GM19438 (cell line): ENCODE data around the gene MTF1.
"Not testable (repeated sequence)": the region's sequence is repeated elsewhere in the genome, so short reads cannot be mapped to it uniquely, and the experiment has no call there.

Experiments
- ATAC-seq: cut with Tn5 transposase; IDR thresholded peaks from one replicate; pipeline ENCODE4 v1.9.1; 2021; ENCODE audit warnings: low read depth; ENCODE audit not compliant: unreplicated experiment

MTF1 gene

DNA sequence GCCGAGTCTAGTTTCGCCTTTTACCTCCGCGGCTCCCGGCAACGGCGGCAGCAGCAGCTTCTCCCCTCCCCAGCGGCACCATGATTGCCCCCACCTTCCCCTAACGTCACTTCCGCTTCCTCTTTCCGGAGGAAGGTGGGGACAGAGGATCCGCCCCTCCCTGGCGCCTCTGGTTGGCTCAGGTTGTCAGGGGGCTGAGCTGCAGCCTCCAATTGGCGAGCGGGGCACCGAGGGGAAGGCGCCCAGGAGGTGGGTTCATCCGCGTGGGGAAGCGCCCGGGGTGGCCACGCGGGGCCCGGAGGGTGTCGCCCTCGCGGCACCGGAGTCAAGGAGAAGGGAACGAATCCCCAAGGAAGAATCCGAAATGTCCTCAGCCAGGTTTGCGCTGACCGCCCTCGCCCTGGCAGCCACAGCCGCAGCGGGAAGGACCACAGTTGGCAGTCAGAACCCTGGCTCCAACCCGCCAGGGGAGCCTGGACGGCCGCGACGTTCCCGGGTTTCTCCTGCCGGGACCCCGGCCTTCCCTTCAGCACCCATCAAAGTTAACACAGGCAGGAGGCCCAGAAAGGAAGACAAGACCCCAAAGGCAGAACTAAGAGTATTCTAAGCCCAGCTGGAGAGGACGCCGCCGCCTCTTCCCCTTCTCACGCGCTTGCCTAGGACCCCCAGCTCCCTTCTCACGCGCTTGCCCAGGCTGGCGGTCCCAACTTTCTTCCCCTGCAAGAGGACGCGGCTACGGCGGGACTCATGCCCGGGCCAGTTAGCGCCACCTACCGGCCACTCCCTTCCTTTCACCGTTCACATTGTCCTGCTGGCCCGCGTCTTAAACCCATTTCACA is at the start of gene MTF1:
Gene MTF1 (minus strand): TSS at position 86 of the 839 bp plus-strand sequence. CDS start 1,934 bp downstream, outside the sequence.
- peak; percentile 94 for ATAC-seq

DNA sequence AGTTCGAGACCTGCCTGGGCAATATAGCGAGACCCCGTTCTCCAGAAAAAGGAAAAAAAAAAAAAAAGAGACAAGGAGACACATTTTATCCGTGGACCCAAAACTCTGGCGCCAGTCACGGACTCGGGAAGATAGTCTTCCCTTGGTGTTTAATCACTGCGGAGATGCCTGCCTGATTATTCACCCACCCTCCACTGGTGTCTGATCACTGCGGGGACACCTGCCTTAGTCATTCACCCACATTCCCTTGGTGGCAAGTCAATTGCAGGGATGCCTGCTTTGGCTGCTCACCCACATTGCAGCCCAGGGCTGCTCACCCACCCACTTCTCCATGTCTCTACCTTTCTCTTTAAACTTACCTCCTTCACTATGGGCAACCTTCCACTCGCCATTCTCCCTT is 49.1 kb upstream of the MTF1 start:
- ATAC-seq = not testable (repeated sequence)

DNA sequence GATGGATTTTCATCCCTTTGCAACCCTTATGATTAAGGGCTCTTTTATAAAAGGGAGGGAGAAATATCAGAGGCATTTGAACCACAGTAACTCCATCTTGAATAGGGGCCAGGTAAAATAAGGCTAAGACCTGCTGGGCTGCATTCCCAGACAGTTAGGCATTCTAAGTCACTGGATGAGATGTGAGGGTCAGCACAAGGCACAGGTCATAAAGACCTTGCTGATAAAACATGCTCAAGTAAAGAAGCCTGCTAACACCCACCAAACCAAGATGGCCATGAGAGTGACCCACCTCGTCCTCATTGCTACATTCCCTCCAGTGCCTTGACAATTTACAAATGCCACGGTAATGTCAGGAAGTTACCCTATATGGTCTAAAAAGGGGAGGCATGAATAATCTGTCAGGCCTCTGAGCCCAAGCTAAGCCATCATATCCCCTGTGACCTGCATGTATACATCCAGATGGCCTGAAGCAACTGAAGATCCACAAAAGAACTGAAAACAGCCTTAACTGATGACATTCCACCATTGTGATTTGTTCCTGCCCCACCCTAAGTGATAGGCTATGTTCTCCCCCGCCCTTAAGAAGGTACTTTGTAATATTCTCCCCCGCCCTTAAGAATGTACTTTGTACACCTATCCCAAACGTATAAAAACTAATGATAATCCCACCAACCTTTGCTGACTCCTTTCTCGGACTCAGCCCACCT is 48.2 kb upstream of the MTF1 start:
- ATAC-seq = not testable (repeated sequence)

DNA sequence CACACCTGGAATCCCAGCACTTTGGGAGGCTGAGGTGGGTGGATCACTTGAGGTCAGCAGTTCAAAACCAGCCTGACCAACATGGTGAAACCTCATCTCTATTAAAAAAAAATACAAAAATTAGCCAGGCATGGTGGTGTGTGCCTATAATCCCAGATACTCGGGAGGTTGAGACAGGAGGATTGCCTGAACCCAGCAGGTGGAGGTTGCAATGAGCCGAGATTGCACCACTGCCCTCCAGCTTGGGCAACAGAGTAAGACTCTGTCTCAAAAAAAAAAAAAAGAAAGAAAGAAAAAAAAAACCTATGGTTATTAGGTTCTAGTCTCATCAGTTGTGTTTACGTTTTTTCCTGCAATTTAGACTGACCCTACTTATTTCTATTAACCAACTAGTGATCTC is 47.2 kb upstream of the MTF1 start:
- not testable (repeated sequence) for ATAC-seq

DNA sequence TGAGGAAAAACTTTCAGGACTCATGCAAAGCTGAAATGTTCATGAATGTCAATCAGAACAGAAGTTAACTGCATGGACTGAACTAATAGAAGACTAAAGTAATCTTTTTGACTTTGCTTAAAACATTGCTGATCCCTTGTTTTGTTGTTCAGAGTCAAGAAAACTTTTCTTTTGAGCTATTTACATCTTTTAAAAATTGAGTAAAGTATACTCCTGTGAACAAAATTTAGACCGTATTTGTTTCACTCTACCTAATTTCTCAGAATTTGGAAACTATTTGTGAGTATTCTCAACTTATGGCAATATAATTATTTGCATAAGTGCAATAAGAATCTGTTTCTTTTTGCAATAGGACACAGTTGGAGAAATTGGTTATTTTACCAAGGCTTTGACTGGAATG is 46.3 kb upstream of the MTF1 start:
- ATAC-seq = no peak

DNA sequence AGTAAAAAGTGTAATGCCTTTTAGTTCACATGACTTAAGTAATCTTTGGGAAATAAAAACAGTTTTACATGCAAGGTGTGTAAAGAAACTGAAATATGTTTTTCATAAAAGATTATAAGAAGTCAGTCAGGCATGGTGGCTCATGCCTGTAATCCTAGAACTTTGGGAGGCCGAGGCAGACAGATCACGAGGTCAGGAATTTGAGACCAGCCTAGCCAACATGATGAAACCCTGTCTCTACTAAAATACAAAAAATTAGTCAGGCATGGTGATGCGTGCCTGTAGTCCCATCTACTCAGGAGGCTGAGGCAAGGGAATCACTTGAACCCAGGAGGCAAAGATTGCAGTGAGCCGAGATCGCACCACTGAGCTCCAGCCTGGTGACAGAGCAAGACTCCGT is 44.5 kb upstream of the MTF1 start:
- not testable (repeated sequence) for ATAC-seq

DNA sequence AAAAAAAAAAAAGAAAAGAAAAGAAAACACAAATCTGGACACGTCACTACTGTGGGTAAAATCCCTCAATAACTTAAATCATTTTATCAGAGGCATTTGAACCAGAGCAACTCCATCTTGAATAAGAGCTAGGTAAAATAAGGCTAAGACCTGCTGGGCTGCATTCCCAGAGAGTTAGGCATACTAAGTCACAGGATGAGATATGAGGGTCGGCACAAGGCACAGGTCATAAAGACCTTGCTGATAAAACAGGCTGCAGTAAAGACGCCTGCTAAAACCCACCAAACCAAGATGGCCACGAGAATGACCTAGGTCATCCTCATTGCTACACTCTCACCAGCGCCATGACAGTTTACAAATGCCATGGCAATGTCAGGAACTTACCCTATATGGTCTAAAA is 43.6 kb upstream of the MTF1 start:
- ATAC-seq = no peak

DNA sequence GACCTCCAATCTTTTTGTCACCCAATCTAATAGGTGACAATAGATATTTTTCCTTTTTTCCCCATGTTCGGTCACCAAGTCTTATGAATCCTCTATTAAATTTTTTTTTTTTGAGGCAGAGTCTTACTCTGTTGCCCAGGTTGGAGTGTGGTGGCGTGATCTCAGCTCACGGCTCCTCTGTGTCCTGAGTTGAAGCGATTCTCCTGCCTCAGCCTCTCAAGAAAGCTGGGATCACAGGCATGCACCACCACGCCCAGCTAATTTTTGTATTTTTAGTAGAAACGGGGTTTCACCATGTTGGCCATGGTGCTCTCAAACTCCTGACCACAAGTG is 42.5 kb upstream of the MTF1 start:
- ATAC-seq = peak; percentile 30

DNA sequence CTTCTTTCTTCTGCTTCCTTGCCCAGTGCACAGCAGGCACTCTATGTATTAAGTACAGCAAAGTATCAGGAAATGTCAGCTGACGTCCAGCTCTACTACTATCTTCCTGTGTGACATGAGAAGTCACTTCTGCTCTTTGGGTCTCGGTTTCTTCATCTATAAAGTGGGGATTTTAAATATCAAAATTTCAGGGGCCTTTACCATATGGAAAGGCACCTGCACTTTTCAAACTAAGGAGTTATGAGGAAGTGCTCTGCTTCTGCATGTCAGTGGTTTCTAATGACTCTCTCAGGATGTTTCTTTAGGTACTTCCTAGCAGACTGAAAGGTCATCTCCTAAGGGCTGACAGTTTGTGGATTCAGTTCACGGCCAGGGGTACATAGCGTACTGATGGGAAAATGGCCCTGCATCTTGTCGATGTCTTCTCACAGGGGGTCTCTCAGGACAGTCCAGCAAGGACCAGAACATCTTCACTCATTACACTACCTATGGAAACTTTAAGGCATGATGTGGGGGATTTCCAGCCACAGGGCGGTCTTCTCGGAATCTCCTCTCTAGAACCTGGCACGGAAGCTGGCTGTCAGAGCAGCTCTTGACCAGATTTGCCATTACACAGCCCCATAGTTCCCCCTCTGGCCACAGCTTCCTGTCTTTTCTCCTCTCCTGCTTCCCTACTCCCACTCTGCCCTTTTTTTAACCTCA is 42.0 kb upstream of the MTF1 start:
- peak; percentile 77 for ATAC-seq

DNA sequence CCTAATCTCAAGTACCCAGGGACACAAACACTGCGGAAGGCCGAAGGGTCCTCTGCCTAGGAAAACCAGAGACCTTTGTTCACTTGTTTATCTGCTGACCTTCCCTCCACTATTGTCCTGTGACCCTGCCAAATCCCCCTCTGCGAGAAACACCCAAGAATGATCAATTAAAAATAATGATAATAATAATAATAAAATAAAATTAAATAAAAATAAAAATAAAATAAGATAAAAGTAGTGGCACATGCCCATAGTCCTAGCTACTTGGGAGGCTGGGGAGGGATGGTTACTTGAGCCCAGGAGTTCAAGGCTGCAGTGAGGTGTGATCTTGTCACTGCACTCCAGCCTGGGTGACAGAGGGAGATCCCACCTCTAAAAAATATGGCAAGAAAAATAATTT is 38.2 kb upstream of the MTF1 start:
- not testable (repeated sequence) for ATAC-seq

DNA sequence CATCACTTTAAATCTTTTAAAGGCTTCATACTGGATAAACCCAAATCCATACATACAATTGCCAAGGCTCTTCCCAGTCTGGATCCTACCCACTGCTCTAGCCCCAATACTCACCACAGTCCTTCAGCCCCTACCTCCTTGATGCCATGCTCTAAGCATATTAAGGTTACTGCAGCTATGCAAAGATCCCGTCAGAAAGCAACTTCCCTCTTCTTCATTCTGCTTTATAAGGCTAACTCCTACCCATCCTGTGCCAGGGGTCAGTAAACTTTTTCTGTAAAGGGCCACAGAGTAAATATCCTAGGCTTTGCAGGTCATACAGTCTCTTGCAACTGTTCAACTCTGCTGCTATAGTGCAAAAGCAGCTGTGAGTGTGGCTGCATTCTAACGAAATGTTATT is 34.3 kb upstream of the MTF1 start:
- no peak for ATAC-seq

DNA sequence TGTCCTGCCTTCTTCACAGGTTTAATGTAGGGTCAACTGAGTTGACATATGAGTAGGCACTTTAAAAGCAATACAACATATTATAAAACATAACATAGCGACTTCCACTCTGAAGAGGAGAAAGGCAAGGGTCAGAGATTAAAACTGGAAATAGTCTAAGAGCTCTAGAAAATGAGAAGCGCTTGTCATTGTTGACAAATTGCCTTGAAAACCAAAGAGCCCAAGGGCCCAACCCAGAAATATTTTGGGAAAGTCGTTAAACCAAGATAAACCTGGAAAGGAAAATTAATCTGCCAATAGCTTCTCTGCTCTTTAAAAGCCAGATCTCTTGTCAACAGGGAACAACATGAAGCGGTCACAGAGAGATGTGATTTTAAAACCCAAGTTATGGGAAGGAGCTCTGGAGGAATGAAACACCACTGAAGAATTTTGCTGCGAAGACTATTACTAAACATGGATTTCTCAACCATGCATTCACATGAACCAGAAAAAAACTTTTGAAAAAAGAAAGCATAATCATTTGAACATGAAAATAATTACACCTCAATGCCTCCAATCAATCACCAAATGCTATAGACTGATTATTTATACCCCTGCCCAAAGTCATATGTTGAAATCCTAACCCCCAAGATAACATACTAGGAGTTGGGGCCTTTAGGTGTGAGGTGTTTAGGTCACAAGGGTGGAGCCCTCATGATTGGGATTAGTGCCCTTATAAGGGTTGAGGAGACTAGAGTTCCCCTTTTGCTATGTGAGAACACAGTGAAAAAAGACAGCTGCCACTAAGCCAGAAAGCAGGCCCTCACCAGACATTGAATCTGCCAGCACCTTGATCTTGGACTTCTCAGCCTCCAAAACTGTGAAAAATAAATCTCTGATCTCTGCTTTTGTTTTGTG is 33.0 kb upstream of the MTF1 start:
- ATAC-seq = no peak

DNA sequence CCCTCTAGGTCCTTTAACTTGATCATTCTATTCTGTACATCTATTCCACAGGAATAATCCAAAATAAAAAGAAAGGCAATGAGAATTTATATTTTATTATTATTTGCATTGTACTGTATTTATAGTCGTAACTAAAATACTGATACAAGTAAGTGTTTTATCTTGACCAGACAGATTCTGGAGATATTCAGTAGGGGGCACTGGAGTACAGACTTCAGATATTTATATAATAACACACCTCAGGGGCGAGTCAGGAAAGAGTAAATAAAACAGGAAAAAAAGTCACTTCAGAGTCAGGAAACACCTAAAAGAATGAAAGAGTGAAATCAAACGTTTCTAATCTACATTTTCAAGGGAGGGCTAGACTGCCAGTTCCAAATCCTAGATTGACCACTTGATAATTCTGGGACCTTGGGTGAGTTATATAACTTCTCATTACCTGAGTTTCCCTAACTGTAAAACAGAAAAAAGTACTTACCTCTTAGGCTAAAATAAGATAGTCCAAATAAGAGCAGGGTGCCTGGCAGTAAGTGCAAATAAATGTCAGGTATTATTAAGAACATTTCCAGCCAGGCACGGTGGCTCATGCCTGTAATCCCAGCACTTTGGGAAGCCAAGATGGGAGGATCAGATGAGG is 31.1 kb upstream of the MTF1 start:
- ATAC-seq = no peak

DNA sequence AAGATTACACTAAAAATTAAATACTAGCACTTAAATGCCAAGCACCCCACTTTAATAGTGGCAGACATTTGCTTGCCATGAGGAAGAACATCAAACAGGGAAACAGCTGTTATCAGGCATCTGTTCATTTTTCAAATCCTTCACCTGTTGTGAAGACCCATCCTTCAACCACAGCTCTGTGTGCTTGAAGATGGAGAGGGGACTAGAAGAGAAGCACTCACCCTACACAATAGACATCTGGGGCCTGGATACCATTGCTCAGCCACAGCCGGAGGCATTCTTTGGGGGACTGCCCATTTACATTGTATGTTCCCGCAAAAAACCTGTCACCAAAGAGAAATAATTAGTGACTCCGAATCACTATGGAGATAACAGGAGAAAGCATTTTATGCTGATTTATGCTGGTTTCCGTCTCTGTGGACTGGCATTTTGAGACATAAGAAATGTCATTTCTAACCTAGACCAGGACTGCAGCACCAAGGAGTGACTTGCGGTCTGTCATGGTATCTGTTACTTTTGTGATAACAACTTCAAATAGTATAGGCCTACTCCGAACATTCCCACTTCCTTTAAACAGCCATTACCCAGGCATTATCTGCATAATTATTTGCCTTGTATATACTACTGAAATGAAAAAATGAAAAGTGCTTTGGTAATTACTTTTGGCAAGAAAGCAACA is 28.8 kb upstream of the MTF1 start:
- ATAC-seq = no peak

DNA sequence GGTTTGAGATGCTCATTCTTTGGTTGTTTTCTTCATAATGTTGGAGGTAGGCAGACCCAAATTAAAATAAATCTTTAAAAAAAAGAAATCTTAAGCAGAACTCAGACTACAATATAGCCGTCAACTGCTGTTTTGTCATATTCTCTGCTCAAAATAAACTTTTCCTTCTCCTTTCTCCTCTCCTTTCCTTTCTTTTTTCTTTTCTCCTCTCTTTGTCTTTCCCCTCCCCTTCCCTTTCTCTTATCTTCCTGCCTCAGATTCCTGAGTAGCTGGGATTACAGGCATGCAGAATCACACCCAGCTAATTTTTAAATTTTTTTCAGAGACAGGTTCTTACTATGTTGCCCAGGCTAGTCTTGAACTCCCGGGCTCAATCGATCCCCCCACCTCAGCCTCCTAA is 24.8 kb upstream of the MTF1 start:
- no peak for ATAC-seq

DNA sequence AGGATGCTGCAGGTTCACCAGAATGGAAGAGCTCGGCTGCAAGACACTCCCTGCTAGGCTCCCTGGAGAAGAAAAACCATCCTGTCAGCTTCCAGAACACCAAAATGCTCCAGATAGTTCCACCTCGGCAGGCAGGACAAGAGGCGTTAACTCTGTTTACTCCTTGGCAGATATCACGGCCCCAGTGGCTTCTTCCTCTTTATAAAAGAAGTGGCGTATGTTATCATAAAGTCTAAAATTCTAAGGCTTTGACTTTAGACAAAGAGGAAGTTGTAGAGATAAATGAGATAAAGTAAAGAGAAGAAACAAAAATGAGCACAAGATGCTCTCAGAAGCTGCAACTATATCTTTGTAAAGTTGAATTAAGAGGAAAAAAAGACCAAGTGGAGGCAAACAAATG is 24.3 kb upstream of the MTF1 start:
- no peak for ATAC-seq

DNA sequence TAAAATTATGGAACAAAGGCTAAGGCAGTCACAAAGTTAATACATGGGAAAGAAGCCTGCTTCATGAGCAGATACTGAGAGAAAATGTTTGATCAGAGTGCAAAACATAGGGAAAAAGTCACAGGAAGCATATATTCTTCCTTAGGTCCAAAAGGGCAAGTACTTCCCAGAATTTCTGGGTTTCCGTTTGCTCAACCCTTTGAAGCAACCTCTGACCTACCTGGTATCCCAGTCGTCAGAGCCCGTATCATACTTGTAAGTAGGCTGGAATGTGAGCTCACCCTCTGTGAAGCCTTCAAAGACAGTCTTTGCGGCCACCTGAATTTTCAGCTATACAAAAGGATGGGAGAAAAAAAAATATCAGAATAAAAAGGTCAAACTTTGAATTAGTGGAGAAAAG is 20.5 kb upstream of the MTF1 start:
- no peak for ATAC-seq

DNA sequence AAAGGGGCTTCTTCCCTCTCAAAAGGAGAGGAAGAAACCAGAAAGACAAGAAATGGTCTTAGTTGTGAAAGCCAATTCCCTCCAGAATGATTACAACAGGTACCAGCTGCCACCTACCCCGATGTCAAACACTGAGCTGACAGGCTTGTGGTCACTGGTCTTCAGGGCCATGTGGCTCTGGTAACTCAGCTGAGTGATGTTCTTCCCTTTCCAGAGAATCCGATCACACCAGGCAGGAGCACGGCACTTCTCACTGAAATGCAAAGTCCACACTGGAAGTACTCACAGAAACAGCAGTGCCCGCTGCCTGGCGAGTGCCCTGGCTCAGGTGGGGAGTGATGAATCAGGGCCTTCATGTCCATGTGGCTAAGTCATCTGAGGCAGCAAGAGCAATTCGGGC is 18.7 kb upstream of the MTF1 start:
- ATAC-seq = no peak

DNA sequence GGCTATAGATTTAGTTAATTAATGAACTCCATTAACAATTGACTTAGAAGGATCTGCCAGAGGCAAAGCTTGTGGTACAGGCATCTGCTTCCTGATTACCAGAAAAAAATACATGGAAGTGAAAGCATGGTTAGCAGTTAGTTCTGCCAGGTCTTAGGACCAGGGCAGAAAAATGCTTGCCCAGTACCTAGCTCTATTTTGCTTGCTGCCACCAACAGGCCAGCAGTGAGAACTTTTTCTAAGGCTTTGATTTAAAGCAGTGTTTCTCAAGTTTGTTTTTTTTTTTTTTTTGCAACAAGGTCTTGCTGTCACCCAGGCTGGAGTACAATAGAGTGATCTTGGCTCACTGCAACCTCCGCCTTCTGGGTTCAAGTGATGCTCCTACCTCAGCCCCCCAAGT is 16.4 kb upstream of the MTF1 start:
- no peak for ATAC-seq

DNA sequence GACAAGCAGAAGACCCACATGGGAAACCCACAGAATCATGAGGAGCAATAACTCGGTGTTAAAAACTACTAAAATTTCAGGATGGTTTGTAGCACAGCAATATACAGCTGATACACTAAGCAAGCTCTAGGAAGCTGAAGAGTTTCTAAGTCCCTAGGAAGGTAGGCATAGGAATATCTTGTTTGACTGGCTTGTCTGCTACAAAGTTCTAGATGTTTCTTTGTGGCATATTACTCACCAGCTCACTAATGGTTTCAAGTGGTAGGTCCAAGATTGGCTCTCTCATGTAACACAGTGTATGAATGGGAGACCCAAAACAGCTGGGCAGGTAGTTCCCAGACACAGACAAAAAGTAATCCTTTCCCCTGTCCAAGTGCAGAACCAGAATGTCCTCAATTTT is 13.3 kb upstream of the MTF1 start:
- no peak for ATAC-seq
